Measurements from ENCODE around the gene LRP1B.
"Not testable (repeated sequence)": the region's sequence is repeated elsewhere in the genome, so short reads cannot be mapped to it uniquely, and the experiment has no call there.

LRP1B gene

DNA sequence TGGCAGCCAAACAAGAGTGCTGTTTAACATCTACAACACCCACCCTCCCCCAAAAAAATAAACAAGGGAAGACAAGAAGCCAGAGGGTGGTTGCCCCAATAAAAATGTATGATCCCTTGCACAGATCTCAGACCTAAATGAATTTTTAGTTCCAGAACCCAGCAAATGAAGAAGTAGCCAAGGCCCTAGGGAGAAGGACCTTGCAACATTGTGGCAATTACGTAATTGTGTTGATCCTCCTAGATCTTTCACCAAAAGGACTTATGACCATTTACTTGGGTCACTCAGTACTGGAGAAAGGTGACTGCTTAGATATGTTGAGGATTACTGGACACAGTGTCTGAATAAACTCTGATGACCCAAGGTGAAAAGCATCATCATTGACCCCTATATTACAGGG, 1393.8 kb downstream of the LRP1B start:
- no peak for DNase-seq

DNA sequence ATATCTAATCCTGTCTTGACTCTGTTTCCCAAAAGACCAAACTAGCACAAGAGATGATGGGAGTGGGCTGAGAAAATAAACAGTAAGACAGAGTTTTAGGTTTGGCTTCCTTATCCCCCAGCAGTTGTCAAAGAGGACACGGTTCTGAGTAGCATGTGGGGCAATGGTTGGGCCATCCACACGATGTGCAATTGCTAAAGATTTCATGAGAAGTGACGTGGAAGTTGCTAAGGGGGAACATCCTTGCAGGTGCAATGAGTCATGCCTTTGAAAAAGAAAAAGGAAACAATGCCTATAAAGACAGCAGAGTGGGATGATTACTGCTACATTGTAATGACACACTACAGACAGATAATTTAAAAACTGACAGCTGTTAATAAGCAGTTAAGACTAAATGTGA, 1395.8 kb downstream of the LRP1B start:
- no peak for DNase-seq

DNA sequence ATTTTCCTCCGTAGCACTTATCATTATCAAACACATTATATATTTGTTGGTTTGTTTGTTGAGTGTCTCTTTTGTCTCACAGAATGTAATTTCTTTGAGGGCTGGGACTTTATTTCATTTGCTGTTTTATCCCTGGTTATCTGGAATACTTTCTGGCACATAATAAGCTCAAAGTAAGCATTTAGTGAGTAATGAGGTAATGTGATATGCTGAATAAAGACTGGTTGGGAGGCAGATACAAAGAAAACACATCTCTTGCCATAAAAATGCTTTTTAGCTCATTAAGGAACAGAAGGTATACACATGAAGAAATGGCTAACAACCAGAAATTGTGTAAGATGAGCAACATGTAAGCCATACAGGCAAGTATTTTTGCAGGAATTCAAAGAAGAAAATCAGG, 1411.8 kb downstream of the LRP1B start:
- DNase-seq = no peak

DNA sequence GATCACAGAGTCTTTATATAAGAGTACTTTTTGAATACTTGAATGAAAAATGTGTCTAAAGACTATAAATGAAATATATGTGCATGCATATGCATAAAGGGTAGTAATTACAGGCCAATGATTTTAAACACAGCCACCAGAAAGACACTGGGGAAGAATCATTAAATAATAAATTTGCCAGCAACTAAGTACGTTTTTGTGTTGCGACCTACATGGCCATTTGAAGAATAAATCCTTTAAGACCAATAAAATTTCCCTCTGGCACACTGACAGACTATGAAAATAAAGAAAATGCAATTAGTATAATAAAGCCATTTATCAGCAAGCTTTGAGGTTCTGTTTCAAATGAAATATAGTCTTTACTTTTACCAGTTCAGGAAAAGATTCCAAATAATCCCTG, 1413.3 kb downstream of the LRP1B start:
- DNase-seq = no peak

DNA sequence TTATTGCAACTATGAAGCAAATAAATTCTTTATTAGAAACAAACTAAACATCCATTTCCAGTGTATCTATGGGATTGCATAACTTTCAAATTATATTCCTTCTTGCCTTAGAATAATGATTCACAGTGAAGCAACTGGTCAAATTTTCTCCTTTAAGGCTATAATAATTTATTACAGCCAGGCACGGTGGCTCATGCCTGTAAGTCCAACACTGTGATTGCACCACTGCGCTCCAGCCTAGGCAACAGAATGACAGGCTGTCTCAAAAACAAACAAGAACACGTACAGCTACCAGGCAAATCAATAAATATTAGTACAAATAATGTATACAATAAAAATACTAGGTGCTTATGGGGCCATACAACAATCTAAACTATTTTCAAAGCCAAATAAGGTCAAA, 1416.2 kb downstream of the LRP1B start:
- no peak for DNase-seq

DNA sequence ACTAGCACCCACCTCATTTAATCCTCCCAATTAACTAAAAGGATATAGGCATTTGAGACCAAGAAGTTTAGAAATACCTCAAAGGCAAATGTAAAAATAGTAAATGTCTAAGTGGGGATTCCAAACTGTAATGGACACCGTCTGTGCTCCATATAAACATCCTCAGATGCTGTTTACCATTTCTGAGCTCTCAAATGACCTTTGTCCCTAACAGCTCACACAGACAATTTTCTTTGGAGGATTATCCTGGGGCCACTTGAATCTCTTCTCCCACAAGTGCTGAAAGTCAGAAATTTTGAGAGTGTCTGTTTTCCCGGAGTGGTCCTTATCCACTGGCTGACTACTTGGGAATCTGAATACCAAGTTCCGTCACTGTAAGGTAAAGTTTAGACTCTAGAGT, 1418.9 kb downstream of the LRP1B start:
- no peak for DNase-seq

DNA sequence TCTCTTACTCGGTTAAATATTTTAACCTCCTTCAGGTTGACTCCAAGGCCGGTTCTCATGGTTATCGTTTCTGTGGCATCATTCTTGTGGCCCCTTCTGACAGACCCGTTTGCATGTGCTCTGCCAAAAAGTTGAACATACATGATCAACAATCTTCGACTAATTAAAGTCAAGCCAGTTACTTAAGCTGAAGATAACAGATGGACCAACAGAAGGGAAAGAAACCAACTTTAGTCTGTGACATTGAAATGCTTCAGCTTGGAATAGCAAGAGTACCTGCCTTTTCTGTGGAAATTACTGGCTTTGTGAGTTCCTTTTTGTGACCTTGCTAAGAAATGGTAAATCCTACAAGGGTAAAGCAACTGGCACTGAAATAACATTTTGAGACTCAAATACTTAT, 1429.1 kb downstream of the LRP1B start:
- no peak for DNase-seq

DNA sequence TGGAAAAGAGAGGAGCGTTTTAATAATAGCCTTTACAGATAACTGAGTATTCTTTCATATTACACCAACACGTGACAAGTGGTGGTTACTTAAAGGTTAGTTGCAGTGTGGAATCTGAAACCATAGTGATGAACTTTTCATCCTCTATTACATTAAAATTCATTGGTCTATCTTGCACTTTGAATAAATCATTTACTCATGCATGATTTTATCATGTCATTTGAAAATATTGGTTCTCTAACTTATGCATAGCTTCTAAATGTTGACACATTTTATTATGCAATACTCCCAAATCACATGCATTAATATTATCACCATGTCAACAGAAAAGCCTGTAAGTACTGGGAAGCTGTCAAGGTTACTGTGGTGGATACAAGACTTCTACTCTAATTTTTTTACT, 1432.2 kb downstream of the LRP1B start:
- DNase-seq = no peak

DNA sequence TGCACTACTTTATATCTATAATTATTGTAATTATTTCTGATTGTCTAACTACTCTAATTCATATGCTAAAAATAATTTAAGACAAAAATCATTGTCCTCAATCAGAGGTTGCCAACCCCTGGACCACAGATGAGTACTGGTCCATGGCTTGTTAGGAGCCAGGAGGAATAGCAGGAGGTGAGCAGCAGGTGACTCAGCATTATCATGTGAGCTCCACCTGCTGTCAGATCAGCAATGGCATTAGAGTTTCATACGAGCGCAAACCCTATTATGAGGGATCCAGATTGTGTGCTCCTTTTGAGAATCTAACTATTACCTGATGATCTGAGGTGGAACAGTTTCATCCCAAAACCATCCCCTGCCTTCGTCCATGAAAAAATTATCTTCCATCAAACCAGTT, 1434.4 kb downstream of the LRP1B start:
- no peak for DNase-seq

DNA sequence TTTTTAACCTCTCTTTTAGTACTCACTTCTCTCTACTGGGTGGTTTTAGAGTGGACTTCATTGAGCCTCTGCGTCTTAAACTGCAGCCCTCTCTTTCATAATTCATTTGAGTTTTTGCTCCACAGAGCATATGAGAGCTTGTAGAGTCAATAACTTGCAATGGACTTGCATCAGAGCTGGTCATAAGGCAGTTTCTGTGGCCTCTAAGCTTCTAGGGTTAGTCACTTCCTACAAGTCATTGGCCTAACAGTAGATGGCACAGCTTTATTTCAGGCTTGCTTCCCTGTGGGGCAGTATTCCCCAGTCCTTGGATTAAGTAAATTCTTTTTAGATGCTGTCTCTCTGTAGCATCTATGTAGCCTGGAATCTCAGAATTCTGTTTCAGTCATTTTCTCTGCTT, 1435.7 kb downstream of the LRP1B start:
- DNase-seq = no peak

DNA sequence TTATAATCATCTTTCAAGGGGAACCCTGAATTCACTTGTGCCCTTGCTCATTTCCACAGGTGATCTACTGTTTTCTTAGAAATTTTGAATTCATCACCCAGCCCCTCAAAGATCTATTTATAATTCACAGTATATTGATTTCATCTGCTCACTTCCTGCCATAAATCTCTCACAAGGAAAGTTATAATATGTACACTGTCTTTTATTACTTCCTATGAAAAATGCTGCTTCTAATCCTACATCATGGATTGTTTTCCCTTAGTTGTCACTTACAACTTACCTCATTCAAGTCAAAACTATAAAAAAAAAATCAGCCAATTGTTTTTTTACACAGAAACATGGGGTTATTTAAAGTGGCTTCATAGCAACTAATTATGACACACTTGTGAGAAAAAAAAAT, 1443.0 kb downstream of the LRP1B start:
- no peak for DNase-seq

DNA sequence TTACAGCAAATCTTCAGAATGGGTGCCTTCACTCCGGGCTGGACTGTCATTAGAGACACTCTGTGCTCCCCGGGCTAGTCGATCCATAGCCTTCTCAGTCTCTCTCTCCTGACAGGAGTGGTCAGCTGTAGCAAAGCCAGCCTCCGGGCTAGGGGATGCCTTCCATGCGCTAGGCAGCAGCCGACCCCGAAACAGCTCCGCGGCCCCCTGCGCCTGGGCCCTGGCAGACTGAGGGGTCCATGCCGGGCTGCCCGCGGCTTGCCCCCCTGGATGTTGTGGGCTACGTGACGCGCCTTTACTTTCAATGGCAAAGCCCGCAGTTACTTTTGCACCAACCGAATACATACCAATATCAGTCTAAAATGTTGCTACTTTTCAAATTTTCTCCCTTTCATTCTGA, 1447.2 kb downstream of the LRP1B start:
- no peak for DNase-seq

DNA sequence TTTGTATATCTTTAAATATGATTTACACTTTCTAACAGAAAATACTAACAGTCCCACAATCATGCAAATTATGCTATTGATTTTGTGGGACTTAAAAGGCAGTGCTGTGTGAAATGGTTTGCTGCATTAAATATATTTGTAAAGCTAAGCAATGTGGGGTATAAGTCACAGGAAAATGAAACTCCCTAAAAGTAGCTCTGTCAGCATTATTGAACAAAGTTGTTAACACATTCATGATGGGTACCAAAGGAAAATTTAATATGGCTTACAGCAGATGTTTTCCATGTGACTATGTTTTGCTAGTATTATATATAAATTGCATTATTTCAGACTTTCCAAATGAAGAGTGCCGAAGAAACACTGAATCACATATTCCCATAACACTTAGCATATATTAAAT, 1450.0 kb downstream of the LRP1B start:
- DNase-seq = no peak

DNA sequence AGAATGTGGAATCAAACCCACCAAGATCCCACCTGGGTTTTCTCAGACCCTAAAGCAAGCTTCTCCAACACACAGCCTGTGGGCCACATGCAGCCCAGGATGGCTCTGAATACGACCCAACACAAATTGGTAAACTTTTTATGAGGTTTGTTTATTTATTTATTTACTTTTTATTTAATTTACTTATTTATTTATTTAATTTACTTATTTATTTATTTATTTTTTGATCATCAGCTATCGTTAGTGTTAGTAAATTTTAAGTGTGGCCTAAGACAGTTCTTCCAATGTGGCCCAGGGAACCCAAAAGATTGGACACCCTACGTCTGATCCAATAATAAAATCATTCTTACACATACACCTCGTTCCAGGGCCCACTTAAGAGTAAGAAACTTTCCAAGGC, 1451.1 kb downstream of the LRP1B start:
- DNase-seq = no peak

DNA sequence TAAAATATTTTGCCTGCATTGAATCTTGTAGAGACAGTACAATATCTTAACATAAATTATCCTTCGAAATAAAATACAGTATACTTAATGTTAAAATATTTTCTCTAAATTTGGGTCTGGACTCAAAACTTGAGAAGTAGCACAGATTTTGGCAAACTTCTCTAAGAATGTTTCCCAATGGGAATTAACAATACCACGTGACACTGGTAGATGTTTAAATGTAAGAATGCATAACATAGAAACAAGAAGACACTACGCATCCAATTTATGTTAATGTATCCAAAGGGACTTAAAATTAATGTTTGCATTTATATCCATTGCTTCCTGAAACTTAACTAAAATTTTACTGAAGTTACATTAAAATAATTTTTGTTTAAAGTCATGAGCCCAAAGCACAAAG, 1460.9 kb downstream of the LRP1B start:
- no peak for DNase-seq

DNA sequence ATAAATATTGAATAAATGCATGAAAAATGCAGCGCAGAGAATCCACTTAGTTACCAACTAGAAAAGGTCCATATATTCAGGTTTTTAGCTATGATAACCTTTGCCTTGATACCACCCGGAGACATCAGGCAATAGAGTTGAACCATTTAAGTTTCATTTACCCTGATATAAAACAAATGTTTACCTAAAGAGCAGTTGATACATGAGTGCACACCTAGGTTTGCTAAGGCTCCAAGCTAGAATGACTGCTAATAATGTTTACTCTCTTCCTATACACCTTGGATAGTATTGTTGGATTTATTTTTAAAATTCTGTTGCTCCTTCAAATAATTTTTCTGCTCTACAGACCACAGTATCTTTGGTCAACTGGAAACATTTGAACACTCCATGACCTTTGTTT, 1463.6 kb downstream of the LRP1B start:
- no peak for DNase-seq

DNA sequence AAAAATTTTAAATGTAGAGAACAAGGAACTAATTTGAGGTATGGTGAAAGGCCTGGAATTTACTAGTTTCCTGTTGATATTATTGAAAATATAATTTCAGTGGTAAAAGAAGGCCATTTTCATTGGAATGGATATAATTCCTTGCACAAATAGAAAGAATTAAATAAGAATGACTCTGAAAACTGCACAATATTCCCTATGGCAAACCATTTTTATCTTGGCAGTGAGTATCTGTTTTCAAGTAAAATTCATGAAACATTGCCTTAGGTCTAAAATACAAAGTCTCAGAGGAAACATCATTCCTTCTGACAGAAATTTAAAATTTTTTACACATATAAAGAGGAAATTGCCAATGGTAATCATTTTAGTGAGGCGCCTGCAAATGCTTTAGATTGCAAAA, 1468.3 kb downstream of the LRP1B start:
- no peak for DNase-seq

DNA sequence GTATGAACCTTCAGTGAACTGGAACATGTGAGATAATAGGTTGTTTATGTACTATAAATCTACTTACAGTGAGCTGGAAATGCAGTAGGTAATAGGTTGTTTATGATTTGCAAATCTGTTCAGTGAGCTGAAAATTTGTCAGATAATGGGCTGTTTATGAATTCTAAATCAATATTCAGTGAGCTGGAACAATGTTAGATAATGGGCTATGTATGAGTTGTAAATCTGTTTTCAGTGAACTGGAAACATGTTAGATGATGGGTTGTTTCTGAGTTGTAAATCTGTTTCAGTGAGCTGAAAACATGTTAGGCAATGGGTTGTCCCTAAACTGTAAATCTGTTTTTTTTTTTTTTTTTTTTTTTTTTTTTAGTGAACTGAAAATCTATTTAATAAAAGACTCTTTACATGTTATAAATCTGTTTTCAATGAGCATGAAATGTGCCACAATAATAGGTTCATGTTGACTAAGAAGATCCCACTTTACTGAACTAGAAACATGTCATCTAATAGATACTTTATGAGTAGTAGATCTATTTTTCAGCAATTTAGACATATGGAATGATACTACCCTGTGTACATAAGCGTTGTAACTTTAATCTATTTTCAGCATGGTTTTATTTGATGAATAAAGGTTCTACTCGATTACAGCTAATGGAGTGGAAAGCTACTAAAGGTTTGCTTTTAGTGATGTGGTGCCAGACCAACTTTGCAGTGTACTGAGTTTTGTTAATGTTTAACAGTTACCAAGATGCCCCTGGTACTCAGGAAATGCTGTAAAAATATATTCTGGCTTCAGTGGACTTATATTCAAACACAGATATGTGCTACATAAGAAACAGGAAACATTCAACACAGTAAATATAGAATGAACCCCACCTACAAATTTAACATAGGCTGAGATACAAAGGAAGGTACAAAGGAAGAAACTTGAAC, 1471.8 kb downstream of the LRP1B start:
- no peak for DNase-seq

DNA sequence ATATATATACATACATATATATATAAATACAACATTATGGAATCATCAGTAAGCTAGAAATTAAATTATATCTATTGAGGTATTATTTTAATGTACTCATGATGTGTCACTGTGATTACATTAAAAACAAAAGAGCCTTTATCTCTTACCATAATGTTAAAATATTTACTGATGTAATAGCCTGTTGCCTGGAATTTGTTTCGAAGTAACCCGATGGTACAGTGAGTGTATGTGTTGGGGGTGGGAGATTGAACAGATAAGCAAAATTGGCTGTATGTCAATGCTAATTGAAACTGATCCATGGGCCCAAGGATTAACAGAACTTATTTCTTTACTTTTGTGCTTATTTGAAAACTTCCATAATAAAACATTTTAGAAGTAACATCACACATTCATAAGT, 1473.2 kb downstream of the LRP1B start:
- DNase-seq = no peak

DNA sequence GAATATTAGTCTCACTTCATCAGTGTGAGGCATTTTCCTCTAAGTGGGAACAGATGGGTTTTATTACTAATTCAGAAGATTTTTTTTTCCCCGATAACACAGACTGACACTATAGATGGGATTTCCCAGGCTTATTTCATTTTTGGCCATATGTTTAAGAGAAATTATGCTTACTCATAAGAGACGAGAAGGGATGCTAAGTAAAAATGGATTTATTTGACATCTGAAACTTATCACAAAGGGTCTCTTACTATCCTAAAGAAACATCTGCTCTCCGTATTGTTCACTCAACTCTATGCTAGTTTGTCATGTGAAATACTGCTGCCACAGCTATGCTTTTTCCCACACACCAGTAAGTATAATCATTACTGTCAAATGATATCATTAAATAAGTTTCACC, 1476.3 kb downstream of the LRP1B start:
- no peak for DNase-seq

DNA sequence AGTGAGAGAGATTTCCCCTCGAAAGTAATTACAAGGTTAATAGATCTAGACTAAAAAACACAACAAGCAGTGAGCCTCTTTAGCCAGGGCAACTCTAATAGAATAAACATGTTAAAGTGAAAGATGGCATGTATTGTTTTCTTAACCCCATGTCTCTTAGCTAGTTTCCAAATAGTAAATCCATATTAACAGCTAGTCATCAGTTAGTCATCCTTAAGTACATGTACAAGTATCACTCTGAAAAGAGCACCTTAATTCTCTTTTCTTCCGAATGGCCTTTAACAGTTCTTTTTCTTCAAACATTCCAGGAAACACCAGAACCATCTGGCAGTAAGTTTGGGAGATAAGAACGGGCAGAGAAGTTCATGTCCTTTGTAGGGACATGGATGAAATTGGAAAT, 1480.0 kb downstream of the LRP1B start:
- DNase-seq = no peak

DNA sequence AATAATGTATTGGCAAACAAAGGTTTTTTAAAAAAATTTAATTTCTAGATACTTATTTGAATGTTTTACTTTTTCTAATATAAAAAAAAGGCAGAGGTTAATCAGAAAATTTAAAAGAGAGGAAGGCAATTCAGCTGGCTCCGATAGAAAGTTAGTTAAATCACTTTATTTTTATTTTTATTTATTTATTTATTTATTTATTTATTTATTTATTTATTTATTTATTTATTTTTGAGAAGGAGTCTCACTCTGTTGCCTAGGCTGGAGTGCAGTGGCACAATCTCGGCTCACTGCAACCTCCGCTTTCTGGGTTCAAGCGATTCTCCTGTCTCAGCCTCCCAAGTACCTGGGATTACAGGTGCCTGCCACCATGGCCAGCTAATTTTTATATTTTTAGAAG, 1480.7 kb downstream of the LRP1B start:
- not testable (repeated sequence) for DNase-seq

DNA sequence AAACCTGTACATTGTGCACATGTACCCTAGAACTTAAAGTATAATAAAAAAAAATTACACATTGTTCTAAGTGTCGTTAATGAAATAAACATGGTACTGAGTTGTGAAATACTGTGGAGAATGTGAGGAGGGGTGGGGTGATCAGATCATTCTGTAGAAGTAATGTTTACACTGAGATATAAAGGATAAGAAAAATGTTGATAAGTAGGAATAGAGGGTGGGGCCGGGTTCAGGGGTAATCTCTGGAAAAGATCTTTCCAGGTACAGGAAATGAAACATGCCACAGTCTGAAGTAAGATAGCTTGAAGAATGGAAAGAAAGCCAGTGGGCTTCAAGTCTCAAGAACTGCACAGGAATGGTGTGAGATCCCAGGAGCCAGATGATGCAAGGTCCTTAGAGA, 1482.4 kb downstream of the LRP1B start:
- DNase-seq = no peak

DNA sequence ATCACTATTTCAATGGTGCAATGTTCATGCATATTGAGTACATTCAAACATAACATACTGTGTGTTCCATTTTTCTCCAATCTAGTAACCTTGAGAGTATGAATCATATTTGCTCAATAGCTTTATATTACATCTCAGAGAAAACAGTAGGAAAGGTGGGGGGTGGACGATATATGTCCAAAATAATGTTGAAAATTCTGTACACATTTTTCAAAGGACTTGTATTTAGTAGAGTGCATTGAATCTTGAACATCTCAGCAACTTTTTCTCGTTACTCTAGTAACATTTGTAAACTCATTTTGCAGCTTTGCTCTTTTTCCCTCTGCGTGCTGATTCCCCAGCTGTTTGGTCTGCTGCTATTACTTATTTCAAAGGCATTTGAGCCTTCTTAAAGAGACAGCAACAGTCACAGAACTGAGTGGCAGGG, 1487.0 kb downstream of the LRP1B start:
- no peak for DNase-seq

DNA sequence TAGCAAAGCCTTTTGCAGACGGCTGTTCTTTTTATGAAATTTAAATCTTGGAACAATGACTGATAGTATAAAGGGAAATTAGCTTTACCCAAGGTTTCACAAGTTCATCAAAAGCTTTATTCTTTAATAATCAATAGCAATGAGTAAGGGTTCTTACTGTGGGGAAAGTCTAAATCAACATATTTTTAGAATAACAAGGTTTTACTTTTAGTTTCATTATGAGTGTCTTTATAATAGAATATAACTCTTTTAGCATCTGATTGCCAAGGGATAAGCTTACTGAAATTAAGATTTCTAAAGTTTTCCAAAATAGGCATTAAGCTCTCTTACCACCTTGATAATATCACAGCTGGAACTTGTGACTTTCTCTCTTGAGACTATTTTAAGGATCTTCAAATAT, 1489.7 kb downstream of the LRP1B start:
- no peak for DNase-seq
